ENCODE measurements around the gene DPY30. TPM values are rescaled to one million over a fixed set of nuclear protein-coding genes. Genes with fewer than 3 reads are reported as not detected.

Gene DPY30
- total and polyA plus RNA-seq, 2 experiments from 2014 or later: 156 to 518 TPM

DNA sequence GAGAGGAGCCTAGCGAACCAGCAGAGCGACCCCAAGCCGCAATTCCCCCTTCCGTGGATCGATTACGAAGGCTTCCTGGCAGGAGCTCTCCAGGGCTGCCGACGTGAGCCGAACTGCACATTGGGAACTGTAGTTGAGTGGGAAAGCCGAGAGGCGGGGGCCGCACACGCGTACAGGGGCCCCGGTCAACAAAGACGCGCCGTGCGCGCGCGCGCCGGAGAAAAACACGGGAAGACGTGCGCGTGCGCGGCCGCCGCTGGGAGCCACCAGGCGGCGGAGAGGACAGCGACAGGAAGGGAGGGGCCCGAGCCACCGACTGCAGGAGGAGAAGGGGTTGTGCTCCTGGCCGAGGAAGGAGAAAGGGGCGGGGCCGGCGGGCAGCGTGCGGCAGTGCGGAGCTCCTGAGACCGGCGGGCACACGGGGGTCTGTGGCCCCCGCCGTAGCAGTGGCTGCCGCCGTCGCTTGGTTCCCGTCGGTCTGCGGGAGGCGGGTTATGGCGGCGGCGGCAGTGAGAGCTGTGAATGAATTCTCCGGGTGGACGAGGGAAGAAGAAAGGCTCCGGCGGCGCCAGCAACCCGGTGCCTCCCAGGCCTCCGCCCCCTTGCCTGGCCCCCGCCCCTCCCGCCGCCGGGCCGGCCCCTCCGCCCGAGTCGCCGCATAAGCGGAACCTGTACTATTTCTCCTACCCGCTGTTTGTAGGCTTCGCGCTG, 23.9 kb upstream of the DPY30 start, which contains the start of gene SPAST (continued):
- TF ChIP-seq CREB1 (CRISPR knock-in tag; IDR thresholded peaks at IDR 0.05; ENCODE audit: low read depth): peak; percentile 86
- TF ChIP-seq NANOG (IDR thresholded peaks at IDR 0.05; ENCODE audit: borderline replicate concordance): no peak
- TF ChIP-seq ZNF331 (CRISPR knock-in tag; IDR thresholded peaks at IDR 0.05; ENCODE audit: low read depth): no peak
- no peak for TF ChIP-seq ZNF114 (CRISPR knock-in tag; IDR thresholded peaks at IDR 0.05)
- TF ChIP-seq, protein P1, sequence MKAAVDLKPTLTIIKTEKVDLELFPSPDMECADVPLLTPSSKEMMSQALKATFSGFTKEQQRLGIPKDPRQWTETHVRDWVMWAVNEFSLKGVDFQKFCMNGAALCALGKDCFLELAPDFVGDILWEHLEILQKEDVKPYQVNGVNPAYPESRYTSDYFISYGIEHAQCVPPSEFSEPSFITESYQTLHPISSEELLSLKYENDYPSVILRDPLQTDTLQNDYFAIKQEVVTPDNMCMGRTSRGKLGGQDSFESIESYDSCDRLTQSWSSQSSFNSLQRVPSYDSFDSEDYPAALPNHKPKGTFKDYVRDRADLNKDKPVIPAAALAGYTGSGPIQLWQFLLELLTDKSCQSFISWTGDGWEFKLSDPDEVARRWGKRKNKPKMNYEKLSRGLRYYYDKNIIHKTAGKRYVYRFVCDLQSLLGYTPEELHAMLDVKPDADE (IDR thresholded peaks at IDR 0.05): peak; percentile 90
- TF ChIP-seq POLR2AphosphoS5 (IDR thresholded peaks at IDR 0.05; ENCODE audit: low read depth): peak; percentile 89

DNA sequence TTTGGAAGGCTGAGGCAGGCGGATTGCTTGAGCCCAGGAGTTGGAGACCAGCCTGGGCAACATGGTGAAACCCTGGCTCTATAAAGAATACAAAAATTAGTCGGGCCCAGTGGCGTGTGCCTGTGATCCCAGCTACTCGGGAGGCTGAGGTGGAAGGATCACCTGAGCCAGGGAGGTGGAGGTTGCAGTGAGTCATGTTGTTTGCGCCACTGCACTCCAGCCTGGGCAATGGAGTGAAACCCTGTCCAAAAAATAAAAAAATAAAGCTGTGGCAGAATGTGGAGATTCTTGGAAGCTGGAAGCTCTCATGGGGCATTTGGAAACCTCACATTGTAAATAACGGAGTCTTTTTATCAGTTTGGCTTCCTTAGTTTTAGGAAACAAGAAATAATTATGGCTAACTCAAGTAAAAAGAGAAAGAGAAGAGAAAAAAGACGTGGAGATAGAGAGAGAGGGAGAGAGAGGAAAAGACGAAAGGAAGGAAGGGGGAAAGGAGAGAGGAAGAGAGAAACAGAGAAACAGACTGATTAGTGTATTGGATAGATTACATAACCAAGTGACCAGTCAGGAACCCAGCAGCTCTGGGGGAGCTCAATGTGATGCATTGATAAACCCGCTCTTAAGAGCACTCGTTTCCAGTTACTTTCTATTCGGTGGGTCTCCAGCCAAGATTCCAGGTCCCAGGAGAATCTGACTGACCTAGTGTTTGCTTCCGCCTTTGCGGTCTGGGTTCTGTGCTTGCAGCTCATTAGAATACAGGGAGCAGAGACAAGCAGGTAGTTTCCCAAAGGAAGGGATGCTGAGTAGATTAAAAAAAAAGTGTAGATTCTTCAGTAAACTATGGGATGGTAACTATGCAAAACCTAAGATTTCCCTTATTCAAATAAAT, 22.6 kb upstream of the DPY30 start:
- Histone ChIP-seq H2AFZ (peak overlapping the region; percentile 89), H3F3A (replicated peaks; ENCODE audit: low read depth) (peaks cover 3% of the 10 kb centered on the region; the same call in 1 of the 2 replicates), H3K9me2 (ENCODE audit: insufficient read depth) (no peaks in the 10 kb centered on the region), H4K20me1 (replicated peaks; ENCODE audit: insufficient read depth) (no peaks in the 10 kb centered on the region), H3K4me3 (peak overlapping the region; percentile 88), H3K27ac (ENCODE audit: low read depth) (peak overlapping the region; percentile 0; the same call in 1 of the 2 replicates), H3K79me2 (replicated peaks; ENCODE audit: insufficient read depth) (peaks cover 26% of the 10 kb centered on the region), H3K4me2 (peak overlapping the region; percentile 74), H3K4me1 (ENCODE audit: insufficient read depth) (peaks cover 8% of the 10 kb centered on the region; the same call in 1 of the 2 replicates), H3K36me3 (ENCODE audit: insufficient read depth) (no peaks in the 10 kb centered on the region), H3K27me3 (ENCODE audit: insufficient read depth) (no peaks in the 10 kb centered on the region)
- Mint-ChIP-seq H3K27me3 (ENCODE audit: insufficient read depth, low read depth, poor library complexity) (peaks cover 4% of the 10 kb centered on the region), H3K4me1 (peaks cover 17% of the 10 kb centered on the region), H3K27ac (peak overlapping the region; percentile 98; the same call in 1 of the 2 replicates), H3K9me3 (peaks cover 4% of the 10 kb centered on the region; the same call in 1 of the 3 replicates), H3K4me3 (peak overlapping the region; percentile 97), H3K36me3 (ENCODE audit: low read depth) (0 out of 3 replicates have a peak, but pooled peaks cover 3% of the 10 kb centered on the region)
- DNase-seq (ENCODE audit: low spot score) (peak; percentile 76), ATAC-seq (peak; percentile 26)
- TF ChIP-seq JUNB (IDR thresholded peaks at IDR 0.05; ENCODE audit: unreplicated experiment) (no peak), EZH2phosphoT487 (IDR thresholded peaks at IDR 0.05; ENCODE audit: unreplicated experiment) (no peak), ZNF114 (CRISPR knock-in tag; IDR thresholded peaks at IDR 0.05) (no peak), ZNF462 (CRISPR knock-in tag; IDR thresholded peaks at IDR 0.05) (no peak), ZNF331 (CRISPR knock-in tag; IDR thresholded peaks at IDR 0.05; ENCODE audit: low read depth) (no peak), STAT1 (IDR thresholded peaks at IDR 0.05; ENCODE audit: unreplicated experiment) (no peak)
- TF ChIP-seq, protein P1 (IDR thresholded peaks at IDR 0.05): no peak
